Testis (tissue), 2 donors: ENCODE data around the gene RBM22.

Experiments used
- CTCF ChIP-seq, 3 experiments: fragments of 450-650 bp in 2 of 3; fragments of 200-600 bp in 1 of 3; sonication (generic) in 1 of 3; IDR thresholded peaks; one replicate each; pipeline ENCODE4 v1.5.1; 2016 to 2019; ENCODE audit warnings: antibody characterized with exemption in 3 of 3, mild to moderate bottlenecking in 2 of 3, moderate library complexity in 1 of 3
- POLR2A ChIP-seq: fragments of 450-650 bp; IDR thresholded peaks from one replicate; pipeline ENCODE4 v1.6.1; 2017; ENCODE audit warnings: antibody characterized with exemption, mild to moderate bottlenecking, moderate library complexity

GRCh38 chr5:150710165-150710564 lies 9.3 kb upstream of the RBM22 start:
- TF ChIP-seq POLR2A (no peak), CTCF (IDR thresholded peaks at IDR 0.05) (peak in 2 of 3 experiments; percentile 16 to 20)
